Gastroesophageal sphincter (tissue), 3 donors: ENCODE results near the gene ZNF367.

Experiments
- EP300 ChIP-seq: sonication (generic); formaldehyde crosslinking; IDR thresholded peaks from one replicate; pipeline ENCODE4 v1.6.1; 2017; ENCODE audit warnings: antibody characterized with exemption, mild to moderate bottlenecking
- POLR2A ChIP-seq, 2 donors: fragments of 450-650 bp; IDR thresholded peaks; one replicate each; pipeline ENCODE4 v1.6.1; 2017; ENCODE audit warnings: antibody characterized with exemption in 2 of 2, mild to moderate bottlenecking in 2 of 2, moderate library complexity in 1 of 2
- TF ChIP-seq, protein P1 (sequence below), 4 experiments: fragments of 200-600 bp in 2 of 4; fragments of 450-650 bp in 2 of 4; sonication (generic) in 1 of 4; IDR thresholded peaks; one replicate each; pipeline ENCODE4 v1.5.1; 2017 to 2019; ENCODE audit warnings: antibody characterized with exemption in 4 of 4, mild to moderate bottlenecking in 2 of 4, moderate library complexity in 2 of 4

DNA sequence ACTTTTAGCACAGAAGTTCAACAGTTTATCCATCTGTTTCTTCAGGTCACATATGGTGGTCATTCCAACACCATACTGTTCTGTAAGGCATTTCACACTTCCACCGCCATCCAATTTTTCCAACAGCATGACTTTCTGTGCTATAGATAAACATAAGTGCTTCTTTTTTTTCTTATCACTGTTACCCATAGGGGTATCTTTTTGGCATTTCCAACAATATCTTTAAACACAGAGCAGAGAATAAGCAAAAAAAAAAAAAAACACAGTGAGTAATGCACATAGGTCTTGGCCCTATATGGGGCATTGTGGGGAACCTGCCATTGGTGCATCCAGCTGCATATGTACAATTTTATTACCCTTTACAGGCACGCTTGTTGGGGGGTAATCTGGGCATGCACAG lies 12.2 kb upstream of the ZNF367 start:
- TF ChIP-seq POLR2A (IDR thresholded peaks at IDR 0.05) (no peak), EP300 (no peak)
- TF ChIP-seq, protein P1, sequence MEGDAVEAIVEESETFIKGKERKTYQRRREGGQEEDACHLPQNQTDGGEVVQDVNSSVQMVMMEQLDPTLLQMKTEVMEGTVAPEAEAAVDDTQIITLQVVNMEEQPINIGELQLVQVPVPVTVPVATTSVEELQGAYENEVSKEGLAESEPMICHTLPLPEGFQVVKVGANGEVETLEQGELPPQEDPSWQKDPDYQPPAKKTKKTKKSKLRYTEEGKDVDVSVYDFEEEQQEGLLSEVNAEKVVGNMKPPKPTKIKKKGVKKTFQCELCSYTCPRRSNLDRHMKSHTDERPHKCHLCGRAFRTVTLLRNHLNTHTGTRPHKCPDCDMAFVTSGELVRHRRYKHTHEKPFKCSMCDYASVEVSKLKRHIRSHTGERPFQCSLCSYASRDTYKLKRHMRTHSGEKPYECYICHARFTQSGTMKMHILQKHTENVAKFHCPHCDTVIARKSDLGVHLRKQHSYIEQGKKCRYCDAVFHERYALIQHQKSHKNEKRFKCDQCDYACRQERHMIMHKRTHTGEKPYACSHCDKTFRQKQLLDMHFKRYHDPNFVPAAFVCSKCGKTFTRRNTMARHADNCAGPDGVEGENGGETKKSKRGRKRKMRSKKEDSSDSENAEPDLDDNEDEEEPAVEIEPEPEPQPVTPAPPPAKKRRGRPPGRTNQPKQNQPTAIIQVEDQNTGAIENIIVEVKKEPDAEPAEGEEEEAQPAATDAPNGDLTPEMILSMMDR (IDR thresholded peaks at IDR 0.05) = no peak
